MM.1S (cell line): Measurements from ENCODE around the gene BNIP5.

Source experiments
- DNase-seq: peaks from one replicate; pipeline ENCODE4 v3.0.0-alpha.2; 2015
- H2AFZ ChIP-seq: fragments of 300-600 bp; sonication (generic); 2 replicates; pipeline ENCODE4 v1.6.0; 2016; ENCODE audit warnings: antibody characterized with exemption, low read length
- H3F3A ChIP-seq: fragments of 300-600 bp; sonication (generic); 2 replicates; pipeline ENCODE4 v1.6.1; 2016; ENCODE audit warnings: mild to moderate bottlenecking, antibody characterized with exemption, low read length, moderate library complexity, mixed read lengths; ENCODE audit not compliant: insufficient read depth
- H3K27ac ChIP-seq: fragments of 300-600 bp; sonication (generic); 2 replicates; pipeline ENCODE4 v1.5.1; 2016; ENCODE audit warnings: mild to moderate bottlenecking, low read length
- H3K27me3 ChIP-seq: fragments of 300-600 bp; sonication (generic); replicated peaks from 2 replicates; pipeline ENCODE4 v1.6.0; 2016; ENCODE audit warnings: low read length; ENCODE audit not compliant: insufficient read depth
- H3K36me3 ChIP-seq: fragments of 300-600 bp; sonication (generic); replicated peaks from 2 replicates; pipeline ENCODE4 v1.6.1; 2016; ENCODE audit warnings: mild to moderate bottlenecking, low read length, mixed read lengths; ENCODE audit not compliant: insufficient read depth
- H3K4me1 ChIP-seq: fragments of 300-600 bp; sonication (generic); 2 replicates; pipeline ENCODE4 v1.6.1; 2016; ENCODE audit warnings: low read length, mixed read lengths
- H3K4me2 ChIP-seq: fragments of 300-600 bp; sonication (generic); 2 replicates; pipeline ENCODE4 v1.6.0; 2016; ENCODE audit warnings: low read depth, low read length
- H3K4me3 ChIP-seq: fragments of 300-600 bp; sonication (generic); 2 replicates; pipeline ENCODE4 v1.5.1; 2016; ENCODE audit warnings: low read length, mixed read lengths
- H3K79me2 ChIP-seq: fragments of 300-600 bp; sonication (generic); 2 replicates; pipeline ENCODE4 v1.6.1; 2016; ENCODE audit warnings: mixed run types, low read length, mixed read lengths
- H3K9ac ChIP-seq: fragments of 300-600 bp; sonication (generic); 2 replicates; pipeline ENCODE4 v1.6.1; 2016; ENCODE audit warnings: low read length, mixed read lengths
- H3K9me2 ChIP-seq: fragments of 300-600 bp; sonication (generic); replicated peaks from 2 replicates; pipeline ENCODE4 v1.6.1; 2016; ENCODE audit warnings: mild to moderate bottlenecking, low read length, mixed read lengths; ENCODE audit not compliant: insufficient read depth
- H3K9me3 ChIP-seq: fragments of 300-600 bp; sonication (generic); replicated peaks from 2 replicates; pipeline ENCODE4 v1.6.1; 2016; ENCODE audit warnings: mild to moderate bottlenecking, low read length, mixed read lengths; ENCODE audit not compliant: insufficient read depth
- H4K20me1 ChIP-seq: fragments of 300-600 bp; sonication (generic); 2 replicates; pipeline ENCODE4 v1.6.1; 2016; ENCODE audit warnings: mild to moderate bottlenecking, low read length, moderate library complexity, mixed read lengths; ENCODE audit not compliant: insufficient read depth
- CTCF ChIP-seq: fragments of 300-600 bp; sonication (generic); IDR thresholded peaks from 2 replicates; pipeline ENCODE4 v1.5.1; 2016; ENCODE audit warnings: antibody characterized with exemption, low read length, mixed read lengths
- EZH2 ChIP-seq: fragments of 300-600 bp; sonication (generic); optimal IDR thresholded peaks from 2 replicates; pipeline ENCODE3; 2017; ENCODE audit warnings: low read depth, mild to moderate bottlenecking, antibody characterized with exemption, low read length, mixed read lengths
- EZH2phosphoT487 ChIP-seq: fragments of 300-600 bp; sonication (generic); IDR thresholded peaks from 2 replicates; pipeline ENCODE4 v1.6.1; 2018; ENCODE audit warnings: antibody characterized with exemption, low read length

Gene BNIP5

GRCh38 chr6:36378936-36379335 lies 42.2 kb upstream of the BNIP5 start:
- H3K4me1 ChIP-seq = no peaks in the 10 kb centered on the region

GRCh38 chr6:36378243-36378920 lies 41.7 kb upstream of the BNIP5 start:
- Histone ChIP-seq H3K4me2 (no peak overlapping the region), H3K27ac (no peak overlapping the region), H3F3A (no peaks in the 10 kb centered on the region), H3K36me3 (no peaks in the 10 kb centered on the region), H3K9me2 (no peaks in the 10 kb centered on the region), H3K9ac (no peak overlapping the region), H3K27me3 (no peaks in the 10 kb centered on the region), H3K4me3 (no peak overlapping the region), H2AFZ (no peak overlapping the region), H3K4me1 (no peaks in the 10 kb centered on the region), H3K79me2 (no peaks in the 10 kb centered on the region), H4K20me1 (no peaks in the 10 kb centered on the region), H3K9me3 (no peaks in the 10 kb centered on the region)
- no peak for DNase-seq
- TF ChIP-seq EZH2 = no peak
- no peak for TF ChIP-seq EZH2phosphoT487
- no peak for TF ChIP-seq CTCF

More at GRCh38 chr6:36378936-36379335, 42.2 kb upstream of the BNIP5 start:
- Histone ChIP-seq H3F3A (no peaks in the 10 kb centered on the region), H3K36me3 (no peaks in the 10 kb centered on the region), H3K27me3 (no peaks in the 10 kb centered on the region), H3K9ac (no peak overlapping the region), H3K9me3 (no peaks in the 10 kb centered on the region), H3K9me2 (no peaks in the 10 kb centered on the region), H3K79me2 (no peaks in the 10 kb centered on the region), H3K4me3 (no peak overlapping the region), H3K27ac (no peak overlapping the region), H2AFZ (no peak overlapping the region), H3K4me2 (no peak overlapping the region), H4K20me1 (no peaks in the 10 kb centered on the region)
- TF ChIP-seq EZH2phosphoT487 (no peak), EZH2 (no peak), CTCF (no peak)
- DNase-seq = no peak

- Histone ChIP-seq H3K79me2 (no peaks in the 10 kb centered on the region), H3K4me3 (no peak overlapping the region), H3K27me3 (no peaks in the 10 kb centered on the region), H2AFZ (no peak overlapping the region), H3K36me3 (no peaks in the 10 kb centered on the region), H3K4me2 (no peak overlapping the region), H3K27ac (no peak overlapping the region), H3K9me2 (no peaks in the 10 kb centered on the region), H3K4me1 (no peaks in the 10 kb centered on the region), H4K20me1 (no peaks in the 10 kb centered on the region), H3F3A (no peaks in the 10 kb centered on the region), H3K9ac (no peak overlapping the region), H3K9me3 (no peaks in the 10 kb centered on the region)
- TF ChIP-seq EZH2phosphoT487 = no peak
- no peak for TF ChIP-seq CTCF
- no peak for TF ChIP-seq EZH2
- no peak for DNase-seq
Observed at GRCh38 chr6:36377594-36377993, 40.9 kb upstream of the BNIP5 start.
